CD4-positive, alpha-beta T cell treated with Interleukin-6 for 4 hours (primary cell): ENCODE measurements around the gene GRK5.
"Not testable (repeated sequence)": the region's sequence is repeated elsewhere in the genome, so short reads cannot be mapped to it uniquely, and the experiment has no call there.

Experiments used
- DNase-seq: peaks from one replicate; pipeline ENCODE4 v3.0.0-alpha.2; 2020; ENCODE audit warnings: mixed read lengths

The GRK5 gene

DNA sequence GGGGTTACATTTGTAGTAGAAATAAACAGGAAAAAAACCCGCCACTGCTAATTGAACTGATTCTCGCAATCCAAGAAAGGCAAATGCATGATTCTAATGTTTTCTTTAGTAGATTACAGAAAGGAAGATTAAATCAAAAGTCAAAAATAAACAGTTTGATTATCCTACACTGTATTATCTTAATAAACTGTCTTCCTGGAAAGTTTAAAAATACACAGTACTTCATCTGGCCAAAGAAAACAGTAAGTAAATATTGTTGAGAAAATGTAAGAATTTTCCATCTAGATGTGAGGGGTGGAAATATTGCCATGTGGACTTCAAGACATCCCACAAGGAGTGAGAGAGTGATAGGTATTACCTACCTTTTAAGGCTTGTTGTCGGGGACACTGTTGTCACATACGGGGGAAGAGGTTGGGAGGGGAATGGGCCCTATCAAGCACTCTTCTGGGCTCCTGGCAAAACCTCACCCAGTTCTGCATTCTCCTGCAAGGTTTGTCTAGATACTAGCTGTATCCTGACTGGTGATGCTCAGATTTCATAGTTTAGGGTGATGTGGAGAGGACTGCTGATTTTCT, 17.8 kb downstream of the GRK5 start:
- DNase-seq: no peak

DNA sequence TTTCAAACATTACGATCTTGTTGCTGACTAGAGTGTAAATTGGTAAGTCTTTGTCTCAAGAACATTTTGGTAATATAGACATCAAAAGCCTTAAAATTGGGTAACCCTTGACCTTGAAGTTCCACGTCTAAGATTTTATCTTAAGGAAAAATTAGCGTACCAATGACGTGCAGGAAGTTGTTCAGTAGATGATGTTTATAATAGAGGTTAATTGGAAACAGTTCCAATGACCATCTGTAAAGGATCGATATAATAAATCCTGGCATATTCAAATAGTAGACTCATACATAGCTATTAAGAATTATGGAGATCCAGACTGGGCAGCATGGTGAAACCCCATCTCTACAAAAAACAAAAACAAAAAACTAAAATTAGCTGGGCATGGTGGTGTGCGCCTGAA, 20.5 kb downstream of the GRK5 start:
- no peak for DNase-seq

DNA sequence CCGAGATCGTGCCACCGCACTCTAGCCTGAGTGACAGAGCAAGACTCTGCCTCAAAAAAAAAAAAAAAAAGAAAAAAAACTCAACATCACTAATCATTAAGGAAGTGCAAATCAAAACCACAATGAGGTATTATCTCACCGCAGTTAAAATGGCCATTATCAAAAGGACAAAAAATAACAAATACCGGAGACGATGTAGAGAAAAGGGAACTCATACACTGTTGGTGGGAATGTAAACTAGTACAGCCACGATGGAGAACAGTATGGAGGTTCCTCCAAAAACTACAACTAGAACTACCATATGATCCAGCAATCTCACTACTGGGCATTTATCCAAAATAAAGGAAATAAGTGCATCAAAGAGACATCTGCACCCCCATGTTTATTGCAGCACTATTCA, 24.3 kb downstream of the GRK5 start:
- DNase-seq: no peak

DNA sequence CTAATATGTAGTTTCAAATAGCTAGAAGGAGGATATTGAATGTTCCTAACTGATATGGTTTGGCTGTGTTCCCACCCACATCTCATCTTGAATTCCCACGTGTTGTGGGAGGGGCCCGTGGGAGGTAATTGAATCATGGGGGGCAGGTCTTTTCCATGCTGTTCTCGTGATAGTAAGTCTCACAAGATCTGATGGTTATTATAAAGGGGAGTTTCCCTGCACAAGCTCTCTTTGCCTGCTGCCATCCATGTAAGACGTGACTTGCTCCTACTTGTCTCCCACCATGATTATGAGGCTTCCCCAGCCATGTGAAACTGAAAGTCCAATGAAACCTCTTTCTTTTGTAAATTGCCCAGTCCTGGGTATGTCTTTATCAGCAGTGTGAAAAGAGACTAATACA, 25.1 kb downstream of the GRK5 start:
- not testable (repeated sequence) for DNase-seq

DNA sequence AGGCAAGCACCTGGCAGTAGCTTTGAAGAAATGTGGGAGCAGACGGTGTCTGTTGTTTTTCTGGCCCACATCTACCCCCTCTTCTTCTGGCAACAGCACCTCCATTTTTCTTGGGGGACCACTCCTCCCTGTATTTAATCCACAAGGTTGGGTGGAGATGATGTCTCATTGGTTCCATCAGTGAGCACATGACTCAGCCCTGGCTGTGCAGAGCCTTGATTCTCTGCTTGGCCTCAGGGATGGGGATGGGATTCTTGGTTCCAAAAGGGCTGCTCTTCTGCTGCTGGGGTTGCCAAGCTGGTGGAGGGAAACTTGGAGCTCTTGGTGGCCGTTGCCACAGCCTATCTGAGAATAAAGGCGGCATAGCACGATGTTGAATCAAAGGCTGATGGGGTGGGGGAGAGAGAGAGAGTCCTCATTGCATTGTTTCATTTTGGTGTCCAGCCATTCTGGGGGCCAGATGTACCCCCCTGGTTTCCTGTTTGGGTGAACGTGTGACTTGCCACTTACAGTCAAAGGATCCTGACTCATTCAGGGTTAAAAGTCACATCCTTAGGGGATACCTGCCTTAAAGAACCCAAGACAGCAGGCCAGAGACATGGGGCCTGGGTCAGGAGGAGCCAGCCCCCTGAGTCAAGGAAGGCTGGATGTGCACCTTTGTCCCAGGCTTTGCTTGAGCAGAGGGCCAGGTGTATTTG, 25.9 kb downstream of the GRK5 start:
- no peak for DNase-seq

DNA sequence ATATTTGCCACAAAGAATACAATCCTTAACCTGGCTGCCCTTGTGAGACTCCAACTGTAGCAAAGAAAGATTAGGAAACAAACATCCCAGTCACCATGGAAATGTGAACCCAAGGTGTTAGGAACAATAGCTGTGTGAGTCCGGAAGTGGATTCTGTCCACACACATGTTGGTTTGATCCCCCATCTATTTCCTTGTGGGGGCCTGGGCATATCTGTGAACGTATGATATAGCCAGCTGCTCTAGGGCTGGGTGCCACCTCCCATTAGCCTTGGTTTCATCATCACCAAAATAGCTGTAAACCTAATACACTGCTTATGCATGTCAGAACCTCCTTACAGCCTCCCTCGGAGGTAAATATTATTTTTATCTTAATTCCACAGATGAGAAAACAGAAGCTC, 26.4 kb downstream of the GRK5 start:
- DNase-seq: no peak

DNA sequence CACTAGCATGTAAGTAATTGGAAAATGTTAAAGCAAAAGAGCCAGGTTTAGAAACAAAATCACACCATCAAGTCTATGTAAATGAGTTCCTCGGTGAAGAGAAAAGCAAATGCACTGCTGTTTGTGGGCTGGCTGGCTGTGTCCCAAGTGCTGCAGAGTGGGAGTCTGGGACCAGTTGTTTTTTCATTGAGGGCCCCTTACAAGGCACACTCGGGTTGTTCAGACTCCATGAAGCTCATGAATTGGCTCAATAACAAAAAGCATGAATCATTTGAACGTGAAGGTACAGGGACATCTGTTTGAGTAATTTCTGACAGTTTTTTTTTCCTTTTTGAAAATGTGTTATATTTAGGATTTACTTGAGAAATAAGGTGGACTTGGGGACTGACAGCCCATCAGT, 28.0 kb downstream of the GRK5 start:
- DNase-seq: no peak

DNA sequence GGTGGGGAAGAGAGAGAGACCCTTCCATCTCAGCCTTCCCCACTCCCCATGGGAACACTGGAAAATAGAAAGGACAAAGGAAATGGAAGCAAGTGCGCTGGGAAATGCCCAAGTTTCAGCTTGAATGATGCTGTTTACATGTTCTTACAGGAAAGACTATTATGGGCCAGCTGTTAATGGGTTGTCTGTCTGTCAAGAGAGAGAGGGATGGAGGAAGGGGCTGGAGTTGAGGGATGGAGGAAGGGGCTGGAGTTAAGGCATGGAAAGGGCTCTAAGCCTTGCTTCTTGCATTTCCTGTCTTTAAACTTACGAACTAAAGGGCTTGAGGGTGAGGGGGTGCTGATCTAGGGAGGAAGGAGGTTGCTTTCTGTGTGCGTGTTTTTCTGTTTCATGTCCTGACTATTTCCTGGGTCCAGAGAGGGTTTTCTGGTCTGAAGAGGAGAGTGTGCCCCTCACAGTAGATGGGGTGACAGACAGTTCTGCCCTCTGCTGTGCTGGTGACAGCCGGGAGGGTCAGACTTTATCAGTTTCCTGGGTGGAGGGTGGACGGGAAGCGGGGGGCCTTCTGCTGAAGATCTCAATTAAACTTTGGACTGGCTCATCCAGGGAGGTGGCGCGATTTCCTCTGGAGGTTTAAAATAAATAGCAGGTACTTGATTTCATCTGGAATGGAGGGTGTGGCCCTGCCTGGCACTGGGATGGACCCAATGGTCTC, 30.5 kb downstream of the GRK5 start:
- no peak for DNase-seq

DNA sequence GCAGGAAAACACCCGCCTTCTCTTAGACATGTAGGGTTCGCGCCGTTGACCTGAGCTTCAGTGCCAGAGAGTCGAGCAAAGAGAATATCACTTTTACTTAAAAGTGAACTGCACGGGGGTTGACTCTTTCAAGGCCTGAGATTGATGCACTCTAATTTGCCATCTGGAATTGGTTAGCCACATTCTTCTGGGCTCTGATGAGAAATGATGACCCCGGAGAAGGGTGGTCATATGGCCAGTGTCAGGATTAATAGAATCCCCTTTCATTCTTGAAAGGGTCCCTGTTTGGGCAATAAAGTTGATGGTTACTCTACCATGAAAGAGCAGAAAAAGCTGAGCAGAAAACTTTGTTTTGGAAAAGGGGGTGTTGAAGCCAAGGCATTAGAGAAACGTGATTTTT, 31.2 kb downstream of the GRK5 start:
- DNase-seq: no peak

DNA sequence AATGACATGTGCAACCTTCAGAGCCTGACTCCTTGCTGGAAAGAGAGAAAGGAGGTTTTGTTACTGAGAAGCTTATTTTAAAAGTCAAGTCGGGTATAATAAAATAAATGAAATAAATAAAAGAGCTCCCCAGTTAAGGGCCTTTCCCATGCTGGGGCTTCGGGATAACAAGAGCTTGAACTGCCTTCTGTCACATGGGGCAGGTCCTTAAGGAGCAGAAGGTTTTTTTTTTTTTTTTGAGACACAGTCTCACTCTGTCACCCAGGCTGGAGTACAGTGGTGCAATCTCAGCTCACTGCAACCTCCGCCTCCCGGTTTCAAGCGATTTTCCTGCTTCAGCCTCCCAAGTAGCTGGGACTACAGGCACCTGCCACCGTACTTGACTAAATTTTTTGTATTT, 31.6 kb downstream of the GRK5 start:
- not testable (repeated sequence) for DNase-seq

DNA sequence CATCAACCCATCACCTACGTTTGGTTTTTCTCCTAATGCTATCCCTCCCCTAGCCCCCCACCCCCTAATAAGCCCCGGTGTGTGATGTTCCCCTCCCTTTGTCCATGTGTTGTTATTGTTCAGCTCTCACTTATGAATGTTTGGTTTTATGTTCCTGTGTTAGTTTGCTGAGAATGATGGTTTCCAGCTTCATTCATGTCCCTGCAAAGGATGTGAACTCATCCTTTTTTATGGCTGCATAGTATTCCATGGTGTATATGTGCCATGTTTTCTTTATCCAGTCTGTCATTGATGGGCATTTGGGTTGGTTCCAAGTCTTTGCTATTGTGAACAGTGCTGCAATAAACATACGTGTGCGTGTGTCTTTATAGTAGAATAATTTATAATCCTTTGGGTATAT, 32.3 kb downstream of the GRK5 start:
- not testable (repeated sequence) for DNase-seq

DNA sequence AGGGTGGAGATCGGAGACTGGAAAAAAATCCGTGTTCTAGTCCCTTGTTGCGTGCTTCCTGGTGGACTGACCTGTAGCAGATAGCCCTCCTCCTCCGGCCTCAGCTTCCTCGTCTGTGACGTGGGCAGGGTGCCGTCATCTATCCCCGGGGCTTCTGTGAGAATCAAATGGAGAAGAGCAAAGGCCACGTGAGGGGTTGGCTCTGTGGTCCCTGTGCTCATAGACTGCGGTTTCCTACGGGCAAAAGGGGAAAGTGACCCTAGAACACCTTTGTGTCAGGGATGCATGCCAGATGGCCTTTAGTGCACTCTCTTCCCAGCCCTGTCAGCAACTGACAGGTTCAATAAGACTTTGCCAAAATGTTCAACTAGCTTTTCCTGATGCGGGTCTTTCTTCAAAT, 33.7 kb downstream of the GRK5 start:
- DNase-seq: no peak

DNA sequence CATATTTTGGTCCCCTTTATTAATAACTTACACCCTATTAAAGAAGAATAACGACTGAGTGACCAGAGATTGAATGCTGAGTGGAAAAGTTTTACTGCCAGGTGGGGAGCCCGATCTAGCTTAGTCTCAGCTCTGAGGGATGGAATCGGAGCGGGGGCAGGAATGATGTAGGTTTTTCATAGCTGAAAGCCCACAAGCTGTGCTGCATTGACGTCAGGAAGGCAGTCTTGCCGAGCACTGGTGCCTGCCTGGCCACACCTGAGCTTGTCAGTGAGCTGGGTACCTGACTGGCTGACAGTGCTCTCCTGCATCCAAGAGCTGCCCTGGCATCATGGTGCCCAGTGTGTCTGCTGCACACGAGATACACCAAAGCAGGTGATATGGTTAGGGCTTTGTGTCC, 34.8 kb downstream of the GRK5 start:
- no peak for DNase-seq

DNA sequence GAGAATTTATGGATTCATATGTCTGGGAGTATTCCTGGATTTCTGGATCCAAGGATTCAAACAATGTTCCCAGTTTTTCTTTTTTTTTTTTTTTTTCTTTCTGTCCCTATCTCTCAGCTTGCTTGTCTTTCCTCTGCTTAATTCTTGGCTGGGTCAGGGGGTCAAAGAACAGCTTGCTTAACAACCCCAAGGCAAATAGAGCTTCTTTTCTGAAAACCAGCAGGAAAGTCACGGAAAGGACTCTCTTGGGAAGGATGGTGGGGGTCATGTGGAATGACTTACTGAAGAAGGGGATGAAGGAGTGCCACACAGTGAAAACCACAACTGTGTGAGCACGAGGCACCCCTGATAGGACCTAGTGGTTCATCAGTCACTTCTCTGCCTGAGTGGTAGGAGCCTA, 36.1 kb downstream of the GRK5 start:
- DNase-seq: no peak

DNA sequence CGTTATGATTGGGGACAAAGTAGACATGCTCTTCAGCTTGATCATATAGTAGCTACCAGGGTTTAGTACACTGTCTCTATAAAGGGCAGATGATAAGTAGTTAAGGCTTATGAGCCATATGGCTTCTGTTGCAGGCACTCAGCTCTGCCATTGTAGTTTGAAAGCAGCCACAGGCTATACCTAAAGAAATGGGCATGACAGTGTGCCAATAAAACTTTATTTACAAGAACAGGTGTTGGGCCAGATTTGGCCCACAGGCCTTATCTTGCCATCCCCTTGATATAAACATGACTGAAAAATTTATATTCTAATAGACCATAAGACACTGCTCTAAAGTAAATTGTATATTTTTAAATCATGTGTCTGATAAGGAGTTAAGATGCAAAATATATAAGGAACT, 36.6 kb downstream of the GRK5 start:
- no peak for DNase-seq

DNA sequence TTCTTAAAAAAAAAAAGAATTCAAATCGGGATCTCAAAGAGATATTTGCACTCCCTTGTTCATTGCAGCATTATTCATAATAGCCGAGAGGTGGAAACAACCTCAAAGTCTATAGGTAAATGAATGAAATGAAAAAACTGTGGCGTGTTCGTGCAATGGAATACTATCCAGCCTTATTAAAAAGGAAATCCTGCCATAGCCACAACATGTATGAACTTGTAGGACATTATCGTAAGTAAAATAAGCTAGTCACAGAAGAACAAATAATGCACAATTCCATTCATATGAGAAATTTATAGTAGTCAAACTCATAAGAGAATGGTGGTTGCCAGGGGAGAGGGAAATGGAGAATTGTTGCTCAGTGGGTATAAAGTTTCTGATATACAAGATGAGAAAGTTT, 37.9 kb downstream of the GRK5 start:
- no peak for DNase-seq

DNA sequence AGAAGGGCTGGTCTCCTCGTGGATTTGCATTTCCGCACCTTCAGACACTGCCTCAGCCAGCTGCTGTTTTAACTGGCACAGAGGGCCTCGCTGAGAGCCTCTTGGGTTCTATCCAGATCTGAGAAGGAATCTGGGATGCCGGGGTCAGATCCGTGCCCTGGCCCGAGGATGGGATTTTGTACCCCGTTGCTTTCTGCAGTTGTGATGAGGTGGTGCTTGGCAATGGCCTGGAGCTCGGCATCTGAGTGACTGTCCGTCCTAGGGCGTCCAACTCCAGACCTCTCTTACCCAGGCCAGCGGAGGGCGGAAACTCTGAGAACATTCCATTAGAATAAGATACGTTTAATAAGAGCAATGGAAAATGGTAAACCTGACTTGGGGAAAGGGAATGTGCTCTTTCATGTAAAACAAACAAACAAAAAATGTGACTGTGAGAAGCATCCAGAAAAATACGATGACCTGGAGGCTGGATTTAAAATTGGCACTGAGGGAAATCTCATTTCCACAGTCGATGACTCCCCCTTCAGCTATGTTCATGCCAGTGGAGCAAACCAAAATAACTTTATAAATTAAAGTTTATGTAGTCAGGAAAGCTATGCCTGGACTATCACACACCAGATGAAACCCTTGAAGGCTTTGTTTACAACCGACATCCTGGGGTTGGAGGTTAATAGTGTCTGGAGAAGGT, 39.6 kb downstream of the GRK5 start:
- DNase-seq: no peak

DNA sequence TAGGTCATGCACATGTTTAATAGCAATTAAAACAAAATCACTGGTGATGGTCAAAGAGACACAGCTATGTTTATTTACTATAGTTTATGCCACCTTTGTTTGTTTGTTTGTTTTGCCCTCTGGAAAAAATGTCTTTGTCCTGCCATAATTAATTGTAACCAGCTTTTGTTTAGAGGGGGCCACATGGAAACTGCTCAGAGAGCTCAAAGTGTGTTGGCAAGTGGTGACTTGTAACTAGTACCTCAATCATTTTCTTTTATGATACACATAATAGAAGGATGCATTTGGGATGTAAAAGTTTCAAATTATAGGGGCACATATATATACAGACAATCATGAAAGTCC, 40.2 kb downstream of the GRK5 start:
- DNase-seq: no peak

DNA sequence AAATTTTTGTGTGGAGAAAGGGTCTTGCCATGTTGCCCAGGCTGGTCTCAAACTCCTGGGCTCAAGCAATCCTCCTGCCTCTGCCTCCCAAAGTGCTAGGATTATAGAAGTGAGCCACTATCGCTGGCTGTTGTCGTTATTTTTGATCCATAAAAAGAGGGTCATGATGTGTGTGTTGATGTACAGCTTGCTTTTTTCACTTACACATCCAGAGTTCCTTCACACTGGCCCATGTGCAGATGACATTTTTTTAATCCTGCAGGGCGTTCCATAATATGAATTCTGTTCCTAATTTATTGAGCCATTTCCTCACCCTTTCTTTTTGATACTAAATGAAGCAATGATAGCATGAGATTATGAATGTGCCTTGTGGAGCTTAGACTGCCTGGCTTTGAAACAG, 40.8 kb downstream of the GRK5 start:
- DNase-seq: no peak

DNA sequence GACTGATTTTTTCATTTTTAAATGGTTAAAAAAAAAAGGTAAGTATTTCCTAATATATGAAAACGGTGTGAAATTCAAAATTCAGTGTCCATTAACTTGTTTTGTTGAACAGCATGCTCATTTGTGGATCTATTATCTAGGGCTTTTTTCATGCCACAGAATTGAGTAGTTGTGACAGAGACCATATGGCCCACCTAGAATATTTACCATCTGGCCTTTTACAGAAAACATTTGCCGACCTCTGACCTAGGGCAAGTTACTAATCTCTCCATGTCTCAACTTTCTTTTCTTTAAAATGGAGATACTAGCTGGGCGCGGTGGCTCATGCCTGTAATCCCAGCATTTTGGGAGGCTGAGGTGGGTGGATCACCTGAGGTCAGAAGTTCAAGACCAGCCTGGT, 41.3 kb downstream of the GRK5 start:
- no peak for DNase-seq

DNA sequence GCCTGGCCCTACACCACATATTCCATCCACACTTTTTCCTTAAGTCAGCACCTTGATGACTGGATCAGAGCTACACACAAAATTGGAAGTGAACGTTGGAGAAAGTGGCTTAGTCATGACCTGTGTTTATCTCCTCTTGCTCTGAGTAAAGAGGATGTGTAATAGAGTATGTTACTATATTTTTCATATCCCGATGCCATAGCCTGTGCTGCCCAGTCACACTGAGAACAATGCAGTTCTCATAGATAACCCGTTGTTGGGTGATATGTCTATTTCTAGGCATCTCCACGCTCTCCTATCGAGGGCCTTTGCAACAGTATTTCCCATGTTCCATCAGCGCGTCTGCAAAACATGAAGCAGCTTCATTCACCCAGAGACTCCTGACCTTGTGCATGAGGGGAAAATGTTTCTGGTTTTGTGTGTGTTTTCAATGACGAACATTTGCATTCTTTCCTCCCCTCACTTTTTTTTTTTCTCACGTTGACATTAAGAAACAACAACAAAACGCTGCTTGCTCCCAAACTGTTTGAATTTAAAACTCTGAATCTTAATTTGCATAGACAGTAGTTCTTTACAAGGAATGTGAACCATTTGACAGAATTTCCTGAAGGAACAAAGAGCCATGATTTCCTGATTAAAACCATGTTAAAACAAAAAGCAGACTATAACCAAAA, 43.4 kb downstream of the GRK5 start:
- no peak for DNase-seq

DNA sequence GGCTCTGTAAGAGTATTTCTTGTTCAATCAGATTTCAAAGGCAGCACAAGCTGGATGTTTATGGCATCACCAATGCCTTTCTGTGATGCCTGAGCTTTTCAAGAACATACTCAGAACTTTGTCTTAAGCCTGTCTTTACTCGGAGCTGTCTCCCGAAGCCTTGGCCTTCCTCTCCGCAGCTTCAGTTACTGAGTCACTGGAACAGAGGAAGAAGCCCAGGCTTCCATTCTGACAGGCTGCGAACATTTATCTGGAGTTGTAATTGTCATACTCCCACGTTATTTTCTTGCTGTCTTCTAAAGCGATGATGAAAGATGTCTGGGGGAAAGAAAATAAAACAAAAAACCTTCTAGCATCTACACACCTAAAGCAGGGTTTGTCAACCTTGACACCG, 43.9 kb downstream of the GRK5 start:
- no peak for DNase-seq

DNA sequence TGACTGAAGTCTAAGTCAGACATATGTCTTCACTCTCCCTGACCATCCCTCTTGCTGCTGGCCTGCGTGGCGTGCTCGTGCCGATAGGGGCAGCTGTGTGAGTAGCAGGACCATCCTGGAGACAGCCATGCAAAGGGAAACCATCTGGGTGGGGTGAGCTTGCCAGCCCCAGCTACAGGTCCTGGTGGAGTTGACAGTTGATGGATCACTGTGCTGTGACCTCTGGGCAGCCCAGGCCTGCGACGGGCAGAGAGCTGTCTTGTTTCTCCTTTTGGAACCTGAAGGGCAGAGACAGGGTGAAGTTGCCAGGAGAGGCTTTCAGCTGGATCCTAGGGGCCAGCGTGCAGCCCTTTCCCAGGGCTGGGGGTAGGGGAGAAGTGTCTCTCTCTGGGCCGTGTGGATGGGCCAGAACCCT, 44.7 kb downstream of the GRK5 start:
- DNase-seq: no peak
